ENCODE measurements around the gene PPM1B. TPM values are rescaled to one million over a fixed set of nuclear protein-coding genes. Genes with fewer than 3 reads are reported as not detected.

PPM1B gene
- total and polyA plus RNA-seq, 2 of the 8 experiments (the other 6 are each of a cell fraction or from before 2014, with no cell fraction given), result 43.6 to 126 TPM

- H2BK12ac ChIP-seq (ENCODE audit: low read depth, low read length), result no peak overlapping the region
- no peak overlapping the region for H2BK20ac ChIP-seq (ENCODE audit: low read length)
- no peak overlapping the region for H2AK5ac ChIP-seq (ENCODE audit: low read depth, low read length)
- H3K14ac ChIP-seq (ENCODE audit: insufficient read length), result no peak overlapping the region
- peaks cover 3% of the 10 kb centered on the region; the same call in 1 of the 2 replicates for H3K79me1 ChIP-seq (ENCODE audit: low read depth, low read length)
- no peak overlapping the region for H4K5ac ChIP-seq (ENCODE audit: insufficient read length, low read depth, low read length)
- H3K4me1 ChIP-seq (replicated peaks in 1 of 4; ENCODE audit: control insufficient read depth in 3 of 4, insufficient read depth in 4 of 4, low read length in 3 of 4), result no peaks in the 10 kb centered on the region
- H4K20me1 ChIP-seq (replicated peaks in 1 of 2; ENCODE audit: control insufficient read depth in 1 of 2, insufficient read depth in 2 of 2, low read length in 2 of 2), result peaks cover 3 to 4% of the 10 kb centered on the region in 2 experiments
- CTCF ChIA-PET (ENCODE audit: partially characterized antibody), result interaction anchor here (1.2 to 1.5 kb wide), 4 partner anchors 13 to 443 kb away, joined by 3 to 4 read pairs (median 3); no protein-coding TSS in a partner anchor
- no peak overlapping the region for H3K27ac ChIP-seq (ENCODE audit: low read depth, low read length)
- no peaks in the 10 kb centered on the region for H3K27me3 ChIP-seq (replicated peaks in 1 of 4; ENCODE audit: control insufficient read depth in 3 of 4, extremely low read depth in 1 of 4, insufficient read depth in 3 of 4, low read length in 3 of 4)
- no peak overlapping the region for H2BK120ac ChIP-seq (replicated peaks; ENCODE audit: low read depth, low read length)
- POLR2A ChIA-PET (ENCODE audit: partially characterized antibody), result interaction anchor here (0.8 to 1.3 kb wide), 3 partner anchors 12 to 25 kb away, joined by 3 to 4 read pairs (median 3); no protein-coding TSS in a partner anchor
- no peak overlapping the region for H4K8ac ChIP-seq (ENCODE audit: extremely low read depth, insufficient read depth, low read length)
- WGBS, 2 experiments (ENCODE audit: extremely low coverage in 1 of 2, insufficient coverage in 1 of 2, insufficient read length in 1 of 2, insufficient replicate concordance in 2 of 2, low coverage in 1 of 2, low lambda C conversion rate in 2 of 2, missing lambda C conversion rate in 1 of 2), result 95% methylated on average over 2 of the region's 2 CpGs; no CpG with 5 or more reads in 1 of the 2 experiments
- no peak overlapping the region for H3K4me2 ChIP-seq (ENCODE audit: insufficient read depth in 1 of 2, low read depth in 2 of 2, low read length in 2 of 2)
- no peak overlapping the region for H4K91ac ChIP-seq (replicated peaks; ENCODE audit: insufficient read length, low read length)
- H3K23ac ChIP-seq (ENCODE audit: insufficient read length), result no peak overlapping the region
- H3K23me2 ChIP-seq (ENCODE audit: low read depth, low read length), result no peaks in the 10 kb centered on the region
- no peak overlapping the region for H2BK5ac ChIP-seq (ENCODE audit: low read depth, low read length)
- H3K36me3 ChIP-seq (ENCODE audit: control insufficient read depth in 2 of 4, insufficient read depth in 4 of 4, low read length in 3 of 4), result peaks cover 4 to 73% (median 21%) of the 10 kb centered on the region in 4 experiments; a peak in 6 of 8 replicates
- DNase-seq (ENCODE audit: low read depth in 1 of 2, low spot score in 2 of 2), result no peak
- no peak overlapping the region for H2BK15ac ChIP-seq (ENCODE audit: low read length)
- no peak overlapping the region for H3K18ac ChIP-seq (ENCODE audit: extremely low read depth, low read length)
- no peak overlapping the region for H3K9ac ChIP-seq (replicated peaks in 1 of 4; ENCODE audit: extremely low read depth in 1 of 4, low read depth in 3 of 4, low read length in 3 of 4)
- no peak overlapping the region for H3K4ac ChIP-seq (replicated peaks; ENCODE audit: insufficient read length, low read depth, low read length)
- no peak overlapping the region for H3K4me3 ChIP-seq (ENCODE audit: extremely low read depth in 1 of 4, insufficient read depth in 2 of 4, low read depth in 3 of 4, low read length in 4 of 4)
- peaks cover 5 to 67% of the 10 kb centered on the region in 2 experiments; a peak in 3 of 4 replicates for H3K79me2 ChIP-seq (ENCODE audit: control insufficient read depth in 1 of 2, insufficient read depth in 2 of 2, low read length in 2 of 2)
- H3K56ac ChIP-seq (replicated peaks; ENCODE audit: insufficient read length, low read depth, low read length), result no peak overlapping the region
- no peaks in the 10 kb centered on the region for H3K9me3 ChIP-seq (ENCODE audit: insufficient read depth in 2 of 2, low read depth in 1 of 2, low read length in 1 of 2)
- FAIRE-seq, result no peak
- TF ChIP-seq SIN3A (conservative IDR thresholded peaks at IDR 0.05 in 1 of 2, IDR thresholded peaks at IDR 0.05 in 1 of 2; ENCODE audit: low read depth in 1 of 2, low read length in 2 of 2), result no peak
- no peak for TF ChIP-seq POU5F1 (IDR thresholded peaks at IDR 0.05; ENCODE audit: low read depth, low read length)
- H2AFZ ChIP-seq (ENCODE audit: low read length), result no peak overlapping the region
Measured at GRCh38 chr2:44215827-44216226, 47.2 kb downstream of the PPM1B start.
